ENCODE measurements around the gene DNAH6. TPM values are rescaled to one million over a fixed set of nuclear protein-coding genes. Genes with fewer than 3 reads are reported as not detected.

Gene DNAH6
- polyA plus RNA-seq, 1 donor (not counting 4 experiments of a cell fraction or from before 2014, with no cell fraction given): 0.05 TPM

DNA sequence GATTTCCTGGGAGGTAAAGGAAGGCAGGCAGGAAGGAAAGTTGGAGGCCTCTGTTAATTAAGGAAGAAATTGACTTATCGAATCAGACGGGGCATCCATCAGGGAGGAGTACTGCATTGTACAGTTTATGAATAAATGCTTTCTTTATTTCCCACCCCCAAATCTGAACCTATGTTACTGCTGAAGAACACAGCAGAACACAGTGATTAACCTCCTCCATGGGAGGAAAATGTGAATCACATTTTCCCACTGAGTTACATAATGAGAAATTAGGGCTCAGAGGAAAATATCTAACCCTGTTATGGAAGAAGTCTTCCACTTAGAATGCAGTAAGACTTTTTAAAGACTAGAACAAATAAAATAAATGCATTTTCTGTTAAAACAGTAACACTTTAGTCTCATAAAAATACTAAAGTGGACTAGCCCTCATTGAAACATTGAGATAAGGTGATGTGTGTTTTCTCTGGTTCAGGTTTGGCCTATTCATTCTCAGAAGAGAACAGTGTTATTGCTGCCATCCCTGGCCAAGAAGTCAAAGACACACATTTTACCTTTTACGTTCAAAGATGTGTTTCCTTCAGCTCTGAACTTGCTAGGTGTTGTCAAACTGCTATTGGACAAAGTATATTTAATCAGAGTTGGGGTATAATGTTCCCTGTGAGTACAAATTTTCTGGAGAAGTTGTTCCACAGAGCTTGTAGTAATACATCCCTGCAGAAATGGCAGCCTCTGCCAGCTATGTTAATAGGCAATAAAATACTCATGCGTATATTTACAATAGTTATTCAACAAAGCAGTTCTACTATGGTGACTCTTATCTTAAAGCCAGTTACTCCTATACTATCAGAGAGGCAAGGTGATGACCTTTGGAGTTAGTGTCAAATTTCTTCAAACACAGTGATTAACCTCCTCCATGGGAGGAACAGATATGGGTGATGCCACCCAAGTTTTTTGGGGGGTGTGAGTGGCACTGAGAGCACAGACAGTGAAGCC, 11.1 kb downstream of the DNAH6 start:
- H3K4me1 ChIP-seq (ENCODE audit: control insufficient read depth, extremely low read depth, insufficient read depth, low read length): no peaks in the 10 kb centered on the region
- no peak overlapping the region for H3K9ac ChIP-seq (ENCODE audit: control insufficient read depth, extremely low read depth, insufficient read depth, low read length)
- H3K79me2 ChIP-seq (ENCODE audit: control insufficient read depth, insufficient read depth, low read length): no peaks in the 10 kb centered on the region
- H3K4me3 ChIP-seq (ENCODE audit: control insufficient read depth in 2 of 3, extremely low read depth in 1 of 3, insufficient read depth in 2 of 3, low read depth in 1 of 3, low read length in 3 of 3): no peak overlapping the region
- DNase-seq (ENCODE audit: low read depth, low spot score) (no peak), FAIRE-seq (no peak)
- no peak overlapping the region for H3K27ac ChIP-seq (ENCODE audit: control insufficient read depth, insufficient read depth, low read length)
- TF ChIP-seq, protein P1, sequence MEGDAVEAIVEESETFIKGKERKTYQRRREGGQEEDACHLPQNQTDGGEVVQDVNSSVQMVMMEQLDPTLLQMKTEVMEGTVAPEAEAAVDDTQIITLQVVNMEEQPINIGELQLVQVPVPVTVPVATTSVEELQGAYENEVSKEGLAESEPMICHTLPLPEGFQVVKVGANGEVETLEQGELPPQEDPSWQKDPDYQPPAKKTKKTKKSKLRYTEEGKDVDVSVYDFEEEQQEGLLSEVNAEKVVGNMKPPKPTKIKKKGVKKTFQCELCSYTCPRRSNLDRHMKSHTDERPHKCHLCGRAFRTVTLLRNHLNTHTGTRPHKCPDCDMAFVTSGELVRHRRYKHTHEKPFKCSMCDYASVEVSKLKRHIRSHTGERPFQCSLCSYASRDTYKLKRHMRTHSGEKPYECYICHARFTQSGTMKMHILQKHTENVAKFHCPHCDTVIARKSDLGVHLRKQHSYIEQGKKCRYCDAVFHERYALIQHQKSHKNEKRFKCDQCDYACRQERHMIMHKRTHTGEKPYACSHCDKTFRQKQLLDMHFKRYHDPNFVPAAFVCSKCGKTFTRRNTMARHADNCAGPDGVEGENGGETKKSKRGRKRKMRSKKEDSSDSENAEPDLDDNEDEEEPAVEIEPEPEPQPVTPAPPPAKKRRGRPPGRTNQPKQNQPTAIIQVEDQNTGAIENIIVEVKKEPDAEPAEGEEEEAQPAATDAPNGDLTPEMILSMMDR (optimal IDR thresholded peaks at IDR 0.05 in 1 of 3, IDR thresholded peaks at IDR 0.05 in 1 of 3, conservative IDR thresholded peaks at IDR 0.05 in 1 of 3; ENCODE audit: extremely low read depth in 1 of 3, insufficient read depth in 2 of 3, low read length in 3 of 3): no peak
- no peak for TF ChIP-seq EZH2 (IDR thresholded peaks at IDR 0.05; ENCODE audit: low read length)
- no peak overlapping the region for H2AFZ ChIP-seq (ENCODE audit: control insufficient read depth, low read length)
- H4K20me1 ChIP-seq (ENCODE audit: control insufficient read depth, extremely low read depth, insufficient read depth, low read length): no peaks in the 10 kb centered on the region
- no peaks in the 10 kb centered on the region for H3K9me1 ChIP-seq (ENCODE audit: control insufficient read depth, extremely low read depth, insufficient read depth, low read length)
- no peaks in the 10 kb centered on the region for H3K9me3 ChIP-seq (ENCODE audit: control insufficient read depth, low read depth, low read length)
- H3K27me3 ChIP-seq (ENCODE audit: control insufficient read depth, extremely low read depth, insufficient read depth, low read length): no peaks in the 10 kb centered on the region
- no peaks in the 10 kb centered on the region for H3K36me3 ChIP-seq (ENCODE audit: control insufficient read depth in 2 of 2, extremely low read depth in 1 of 2, insufficient read depth in 2 of 2, low read length in 2 of 2)
- dilution Hi-C loops (cut with MboI; ENCODE audit: extremely low pct_ligation_motif_present, low sequenced_read_pairs): no loop called here
- H3K4me2 ChIP-seq (ENCODE audit: control insufficient read depth, extremely low read depth, insufficient read depth, low read depth, low read length): no peak overlapping the region

DNA sequence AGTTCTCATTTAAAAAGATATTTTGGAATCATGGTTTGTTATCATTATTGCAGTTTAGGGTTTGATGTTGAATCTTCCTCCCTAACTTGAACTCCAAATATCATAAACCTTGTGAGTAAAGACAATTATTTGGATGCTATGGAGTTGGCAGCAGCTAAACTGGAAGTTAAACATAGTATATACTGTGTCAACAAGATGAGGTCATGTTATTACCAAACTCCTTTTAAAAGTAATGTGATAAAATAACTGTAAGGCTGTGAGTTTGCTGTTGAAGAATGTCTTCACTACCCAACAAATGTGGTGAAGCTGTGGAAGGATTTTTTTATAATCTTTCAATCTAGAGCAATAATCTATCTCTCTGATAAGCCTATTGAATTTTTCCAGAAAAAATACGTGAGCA, 16.0 kb downstream of the DNAH6 start:
- DNase-seq (ENCODE audit: low read depth, low spot score): no peak
- H3K4me2 ChIP-seq (ENCODE audit: control insufficient read depth, extremely low read depth, insufficient read depth, low read depth, low read length): no peak overlapping the region
- H3K4me1 ChIP-seq (ENCODE audit: control insufficient read depth, extremely low read depth, insufficient read depth, low read length): no peaks in the 10 kb centered on the region
- FAIRE-seq: no peak
- H3K9me3 ChIP-seq (ENCODE audit: control insufficient read depth, low read depth, low read length): no peaks in the 10 kb centered on the region
- H3K27ac ChIP-seq (ENCODE audit: control insufficient read depth, insufficient read depth, low read length): no peak overlapping the region
- dilution Hi-C loops (cut with MboI; ENCODE audit: extremely low pct_ligation_motif_present, low sequenced_read_pairs): no loop called here
- H3K4me3 ChIP-seq (ENCODE audit: control insufficient read depth in 2 of 3, extremely low read depth in 1 of 3, insufficient read depth in 2 of 3, low read depth in 1 of 3, low read length in 3 of 3): no peak overlapping the region
- no peaks in the 10 kb centered on the region for H3K27me3 ChIP-seq (ENCODE audit: control insufficient read depth, extremely low read depth, insufficient read depth, low read length)
- H3K36me3 ChIP-seq (ENCODE audit: control insufficient read depth in 2 of 2, extremely low read depth in 1 of 2, insufficient read depth in 2 of 2, low read length in 2 of 2): no peaks in the 10 kb centered on the region
- no peaks in the 10 kb centered on the region for H3K9me1 ChIP-seq (ENCODE audit: control insufficient read depth, extremely low read depth, insufficient read depth, low read length)
- TF ChIP-seq, protein P1 (optimal IDR thresholded peaks at IDR 0.05 in 1 of 3, IDR thresholded peaks at IDR 0.05 in 1 of 3, conservative IDR thresholded peaks at IDR 0.05 in 1 of 3; ENCODE audit: extremely low read depth in 1 of 3, insufficient read depth in 2 of 3, low read length in 3 of 3): no peak
- no peak for TF ChIP-seq EZH2 (IDR thresholded peaks at IDR 0.05; ENCODE audit: low read length)
- no peaks in the 10 kb centered on the region for H4K20me1 ChIP-seq (ENCODE audit: control insufficient read depth, extremely low read depth, insufficient read depth, low read length)
- H2AFZ ChIP-seq (ENCODE audit: control insufficient read depth, low read length): no peak overlapping the region
- H3K79me2 ChIP-seq (ENCODE audit: control insufficient read depth, insufficient read depth, low read length): no peaks in the 10 kb centered on the region
- no peak overlapping the region for H3K9ac ChIP-seq (ENCODE audit: control insufficient read depth, extremely low read depth, insufficient read depth, low read length)
